ENCODE data around the gene NPHP4.

- no peak for TF ChIP-seq CTCF (IDR thresholded peaks at IDR 0.05)
- no peak for TF ChIP-seq POLR2A (IDR thresholded peaks at IDR 0.05)
These were observed 173.5 kb downstream of the NPHP4 start for GRCh38 chr1:5818755-5819154.
